Neural cell (in vitro differentiated cells): ENCODE data around the gene FAM9A. TPM values are rescaled to one million over a fixed set of nuclear protein-coding genes. Genes with fewer than 3 reads are reported as not detected.

Experiments
- H2AFZ ChIP-seq: fragments of 200-600, 300-800 bp; sonication (generic), shearing (Covaris generic); 2 replicates; pipeline ENCODE4 v1.6.0; 2014; ENCODE audit warnings: low read depth, mild to moderate bottlenecking, antibody characterized with exemption, low read length, moderate library complexity
- H3F3A ChIP-seq: fragments of 200-600 bp; shearing (Covaris generic); 2 replicates; pipeline ENCODE4 v1.6.1; 2016; ENCODE audit warnings: mild to moderate bottlenecking, moderate library complexity, mixed read lengths, antibody characterized with exemption, low read length; ENCODE audit not compliant: insufficient read depth, poor library complexity, severe bottlenecking
- H3K27ac ChIP-seq: fragments of 200-600, 300-800 bp; sonication (generic), shearing (Covaris generic); 2 replicates; pipeline ENCODE4 v1.5.1; 2014; ENCODE audit warnings: mild to moderate bottlenecking, low read length, moderate library complexity
- H3K27me3 ChIP-seq: fragments of 300-800, 200-600 bp; sonication (generic), shearing (Covaris generic); 2 replicates; pipeline ENCODE4 v1.6.0; 2014; ENCODE audit warnings: mild to moderate bottlenecking, low read depth, low read length, moderate library complexity; ENCODE audit not compliant: insufficient read depth
- H3K36me3 ChIP-seq: fragments of 300-800, 200-600 bp; sonication (generic), shearing (Covaris generic); 2 replicates; pipeline ENCODE4 v1.5.1; 2014; ENCODE audit warnings: mild to moderate bottlenecking, antibody characterized with exemption, low read length, moderate library complexity; ENCODE audit not compliant: insufficient read depth
- H3K4me2 ChIP-seq: fragments of 300-800, 200-600 bp; sonication (generic), shearing (Covaris generic); 2 replicates; pipeline ENCODE4 v1.6.0; 2014; ENCODE audit warnings: mild to moderate bottlenecking, low read length
- H3K4me3 ChIP-seq: fragments of 300-800, 200-600 bp; sonication (generic), shearing (Covaris generic); 2 replicates; pipeline ENCODE4 v1.5.1; 2014; ENCODE audit warnings: mild to moderate bottlenecking, low read length, moderate library complexity
- H3K79me2 ChIP-seq: fragments of 200-600 bp; shearing (Covaris generic); replicated peaks from 2 replicates; pipeline ENCODE4 v1.6.0; 2014; ENCODE audit warnings: mild to moderate bottlenecking, low read length, moderate library complexity; ENCODE audit not compliant: insufficient read depth
- H3K9ac ChIP-seq: fragments of 300-800, 200-600 bp; sonication (generic), shearing (Covaris generic); 2 replicates; pipeline ENCODE4 v1.6.1; 2016; ENCODE audit warnings: mild to moderate bottlenecking, low read length, mixed read lengths
- H3K9me2 ChIP-seq: fragments of 200-600 bp; shearing (Covaris generic); 2 replicates; pipeline ENCODE4 v1.6.1; 2016; ENCODE audit warnings: mild to moderate bottlenecking, low read length, mixed read lengths; ENCODE audit not compliant: insufficient read depth
- H3K9me3 ChIP-seq: fragments of 200-600, 300-800 bp; sonication (generic), shearing (Covaris generic); 2 replicates; pipeline ENCODE4 v1.6.1; 2016; ENCODE audit warnings: mild to moderate bottlenecking, mixed run types, low read length, moderate library complexity, mixed read lengths
- H4K20me1 ChIP-seq: fragments of 200-600 bp; shearing (Covaris generic); 2 replicates; pipeline ENCODE4 v1.6.1; 2016; ENCODE audit warnings: mild to moderate bottlenecking, mixed run types; ENCODE audit not compliant: insufficient read depth
- SMC3 ChIP-seq: fragments of 450-650 bp; conservative IDR thresholded peaks from 2 replicates; pipeline ENCODE4 v1.6.1; 2014; ENCODE audit warnings: antibody characterized with exemption, mild to moderate bottlenecking, moderate library complexity; ENCODE audit not compliant: poor library complexity
- polyA plus RNA-seq: library from polyadenylated mRNA; depleted of rRNA; stranded (reverse); fragments of >200 nt; gene quantifications from 2 replicates; pipeline ENCODE4 v1.2.3, GENCODE V29; 2014

Gene FAM9A
- polyA plus RNA-seq, 1 donor from 2014 or later: 0.67 TPM

GRCh38 chrX:8741981-8742380, 59.2 kb downstream of the FAM9A start:
- no peaks in the 10 kb centered on the region for H3K27me3 ChIP-seq
- no peak overlapping the region for H2AFZ ChIP-seq
- no peaks in the 10 kb centered on the region for H3K9me3 ChIP-seq
- H3K27ac ChIP-seq: no peak overlapping the region
- H3K9ac ChIP-seq: no peak overlapping the region
- no peaks in the 10 kb centered on the region for H3K79me2 ChIP-seq
- H3K9me2 ChIP-seq: no peaks in the 10 kb centered on the region
- no peaks in the 10 kb centered on the region for H4K20me1 ChIP-seq
- no peak overlapping the region for H3K4me2 ChIP-seq
- TF ChIP-seq SMC3: no peak
- H3K36me3 ChIP-seq: no peaks in the 10 kb centered on the region
- H3F3A ChIP-seq: no peaks in the 10 kb centered on the region
- no peak overlapping the region for H3K4me3 ChIP-seq

Other genes starting within 250 kb of the FAM9A start
- gene ANOS1, start 69.2 kb downstream of the FAM9A start, polyA plus RNA-seq: 0.72 and 1.4 TPM in 2 replicates
- gene FAM9B, start 232.7 kb upstream of the FAM9A start, polyA plus RNA-seq: not detected in 2 replicates